ENCODE measurements around the gene ATP6V1F.
A peak's percentile ranks its signal among the peaks of the same experiment; 100 is the strongest.

The ATP6V1F gene

DNA sequence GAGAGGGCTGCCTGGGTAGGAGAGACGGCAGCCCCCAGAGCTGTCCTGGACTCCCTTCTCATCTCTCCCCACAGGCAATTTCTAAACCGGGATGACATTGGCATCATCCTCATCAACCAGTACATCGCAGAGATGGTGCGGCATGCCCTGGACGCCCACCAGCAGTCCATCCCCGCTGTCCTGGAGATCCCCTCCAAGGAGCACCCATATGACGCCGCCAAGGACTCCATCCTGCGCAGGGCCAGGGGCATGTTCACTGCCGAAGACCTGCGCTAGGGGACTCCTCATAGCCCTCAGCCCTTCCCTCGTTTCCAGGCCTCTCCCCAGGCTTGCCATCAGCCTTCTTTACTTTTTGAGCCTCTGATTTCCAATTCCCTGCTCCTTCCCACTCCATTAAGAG lies 2.6 kb downstream of the ATP6V1F start:
- 96% methylated on average over 12 of the region's 12 CpGs for WGBS
- H3K9ac ChIP-seq (ENCODE audit: low read depth, low read length), result no peak overlapping the region
- H3K4me1 ChIP-seq (ENCODE audit: insufficient read depth, low read length), result peaks cover 9% of the 10 kb centered on the region; the same call in 1 of the 2 replicates
- H3K9me3 ChIP-seq (ENCODE audit: insufficient read depth, low read depth, low read length), result no peaks in the 10 kb centered on the region
- H3K27ac ChIP-seq (ENCODE audit: low read depth, low read length), result no peak overlapping the region
- no peak overlapping the region for H3K4me3 ChIP-seq (ENCODE audit: low read length)
- peaks cover 35% of the 10 kb centered on the region for H3K27me3 ChIP-seq (ENCODE audit: insufficient read depth, low read length)
- H3K36me3 ChIP-seq (ENCODE audit: insufficient read depth, low read length), result peaks cover 4% of the 10 kb centered on the region; the same call in 1 of the 2 replicates

GRCh38 chr7:128865996-128866877 lies 3.6 kb downstream of the ATP6V1F start:
- H3K27ac ChIP-seq (ENCODE audit: low read depth, low read length), result no peak overlapping the region
- H3K36me3 ChIP-seq (ENCODE audit: insufficient read depth, low read length), result peaks cover 4% of the 10 kb centered on the region; the same call in 1 of the 2 replicates
- H3K9me3 ChIP-seq (ENCODE audit: insufficient read depth, low read depth, low read length), result no peaks in the 10 kb centered on the region
- WGBS, result 95% methylated on average over 27 of the region's 27 CpGs
- H3K4me3 ChIP-seq (ENCODE audit: low read length), result no peak overlapping the region
- H3K9ac ChIP-seq (ENCODE audit: low read depth, low read length), result no peak overlapping the region
- peaks cover 9% of the 10 kb centered on the region; the same call in 1 of the 2 replicates for H3K4me1 ChIP-seq (ENCODE audit: insufficient read depth, low read length)
- peaks cover 44% of the 10 kb centered on the region for H3K27me3 ChIP-seq (ENCODE audit: insufficient read depth, low read length)

GRCh38 chr7:128867241-128867640 lies 4.6 kb downstream of the ATP6V1F start:
- peaks cover 9% of the 10 kb centered on the region; the same call in 1 of the 2 replicates for H3K4me1 ChIP-seq (ENCODE audit: insufficient read depth, low read length)
- WGBS, result 90% methylated on average over 4 of the region's 4 CpGs
- H3K27me3 ChIP-seq (ENCODE audit: insufficient read depth, low read length), result peaks cover 54% of the 10 kb centered on the region

GRCh38 chr7:128867842-128868623 lies 5.4 kb downstream of the ATP6V1F start:
- peaks cover 9% of the 10 kb centered on the region; the same call in 1 of the 2 replicates for H3K4me1 ChIP-seq (ENCODE audit: insufficient read depth, low read length)
- no peak overlapping the region for H3K9ac ChIP-seq (ENCODE audit: low read depth, low read length)
- H3K27me3 ChIP-seq (ENCODE audit: insufficient read depth, low read length), result peaks cover 56% of the 10 kb centered on the region
- H3K4me3 ChIP-seq (ENCODE audit: low read length), result no peak overlapping the region
- peaks cover 4% of the 10 kb centered on the region; the same call in 1 of the 2 replicates for H3K36me3 ChIP-seq (ENCODE audit: insufficient read depth, low read length)
- no peak overlapping the region for H3K27ac ChIP-seq (ENCODE audit: low read depth, low read length)
- 52% methylated on average over 11 of the region's 11 CpGs for WGBS
- H3K9me3 ChIP-seq (ENCODE audit: insufficient read depth, low read depth, low read length), result no peaks in the 10 kb centered on the region

More at GRCh38 chr7:128867241-128867640, 4.6 kb downstream of the ATP6V1F start:
- Histone ChIP-seq H3K36me3 (ENCODE audit: insufficient read depth, low read length) (peaks cover 4% of the 10 kb centered on the region; the same call in 1 of the 2 replicates), H3K27ac (ENCODE audit: low read depth, low read length) (no peak overlapping the region), H3K9me3 (ENCODE audit: insufficient read depth, low read depth, low read length) (no peaks in the 10 kb centered on the region), H3K4me3 (ENCODE audit: low read length) (no peak overlapping the region), H3K9ac (ENCODE audit: low read depth, low read length) (no peak overlapping the region)

DNA sequence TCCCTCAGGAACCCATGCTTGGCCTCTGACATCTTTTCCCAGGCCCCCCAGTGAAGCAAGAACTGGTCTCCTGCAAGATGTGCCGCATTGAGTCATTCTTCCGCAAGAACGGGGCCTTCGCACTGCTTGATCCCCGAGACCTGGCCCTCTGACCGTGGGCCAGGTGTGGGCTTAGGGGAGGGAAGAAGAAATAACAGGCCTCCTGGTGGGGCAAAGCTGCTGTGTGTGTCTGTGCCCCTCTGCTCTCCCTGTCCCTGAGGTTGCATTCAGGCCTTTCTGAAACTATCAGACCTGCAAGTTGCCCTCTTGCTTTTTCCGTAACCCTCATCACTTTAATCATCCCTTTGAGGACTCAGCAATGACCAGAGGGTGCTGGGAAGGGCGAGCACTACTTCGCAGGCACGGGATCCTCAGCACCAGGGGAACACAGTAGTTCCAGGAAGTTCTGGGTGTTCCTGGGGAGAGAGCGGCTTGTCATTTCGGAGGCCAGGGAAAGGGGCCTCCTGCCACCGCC lies 6.0 kb downstream of the ATP6V1F start:
- H3K9ac ChIP-seq (ENCODE audit: low read depth, low read length), result peak overlapping the region; percentile 70; the same call in 1 of the 2 replicates
- peak overlapping the region; percentile 72 for H3K4me3 ChIP-seq (ENCODE audit: low read length)
- peaks cover 8% of the 10 kb centered on the region; the same call in 1 of the 2 replicates for H3K4me1 ChIP-seq (ENCODE audit: insufficient read depth, low read length)
- H3K27ac ChIP-seq (ENCODE audit: low read depth, low read length), result no peak overlapping the region
- peaks cover 4% of the 10 kb centered on the region; the same call in 1 of the 2 replicates for H3K36me3 ChIP-seq (ENCODE audit: insufficient read depth, low read length)
- H3K9me3 ChIP-seq (ENCODE audit: insufficient read depth, low read depth, low read length), result no peaks in the 10 kb centered on the region
- peaks cover 56% of the 10 kb centered on the region for H3K27me3 ChIP-seq (ENCODE audit: insufficient read depth, low read length)
- 30% methylated on average over 13 of the region's 13 CpGs for WGBS

- H3K9me3 ChIP-seq (ENCODE audit: insufficient read depth, low read depth, low read length), result no peaks in the 10 kb centered on the region
- H3K9ac ChIP-seq (ENCODE audit: low read depth, low read length), result peak overlapping the region; percentile 70
- peaks cover 56% of the 10 kb centered on the region for H3K27me3 ChIP-seq (ENCODE audit: insufficient read depth, low read length)
- H3K4me3 ChIP-seq (ENCODE audit: low read length), result peak overlapping the region; percentile 72
- WGBS, result under 1% methylated on average over 86 of the region's 86 CpGs
- peaks cover 4% of the 10 kb centered on the region; the same call in 1 of the 2 replicates for H3K36me3 ChIP-seq (ENCODE audit: insufficient read depth, low read length)
- H3K4me1 ChIP-seq (ENCODE audit: insufficient read depth, low read length), result peaks cover 7% of the 10 kb centered on the region; the same call in 1 of the 2 replicates
- H3K27ac ChIP-seq (ENCODE audit: low read depth, low read length), result no peak overlapping the region
These were observed 6.7 kb downstream of the ATP6V1F start for GRCh38 chr7:128869138-128869943.

DNA sequence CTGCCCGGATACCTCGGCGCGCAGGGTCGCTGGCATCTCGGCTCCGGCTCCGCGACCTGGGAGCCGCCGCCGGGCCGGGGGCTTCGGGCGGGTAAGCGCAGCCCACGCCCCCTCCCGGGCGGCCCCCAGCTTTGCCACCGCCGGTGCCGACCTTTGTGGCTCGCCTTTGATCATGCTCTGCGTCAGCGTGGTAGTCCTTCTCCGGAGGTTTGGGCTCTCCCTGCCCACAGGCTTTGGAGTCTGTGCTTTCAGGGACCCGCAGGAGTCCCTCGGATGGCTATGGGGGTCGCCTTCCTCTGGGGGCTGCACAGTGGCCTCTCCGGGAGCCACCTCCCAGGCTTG lies 7.3 kb downstream of the ATP6V1F start:
- Histone ChIP-seq H3K27ac (ENCODE audit: low read depth, low read length) (no peak overlapping the region), H3K9ac (ENCODE audit: low read depth, low read length) (peak overlapping the region; percentile 70), H3K9me3 (ENCODE audit: insufficient read depth, low read depth, low read length) (no peaks in the 10 kb centered on the region), H3K36me3 (ENCODE audit: insufficient read depth, low read length) (peaks cover 4% of the 10 kb centered on the region; the same call in 1 of the 2 replicates), H3K27me3 (ENCODE audit: insufficient read depth, low read length) (peaks cover 56% of the 10 kb centered on the region), H3K4me1 (ENCODE audit: insufficient read depth, low read length) (peaks cover 7% of the 10 kb centered on the region; the same call in 1 of the 2 replicates), H3K4me3 (ENCODE audit: low read length) (peak overlapping the region; percentile 72)
- WGBS, result 2% methylated on average over 30 of the region's 30 CpGs

GRCh38 chr7:128871050-128871449 lies 8.4 kb downstream of the ATP6V1F start:
- no peak overlapping the region for H3K4me3 ChIP-seq (ENCODE audit: low read length)
- H3K4me1 ChIP-seq (ENCODE audit: insufficient read depth, low read length), result peaks cover 7% of the 10 kb centered on the region; the same call in 1 of the 2 replicates
- no peak overlapping the region for H3K9ac ChIP-seq (ENCODE audit: low read depth, low read length)
- WGBS, result 92% methylated on average over 5 of the region's 5 CpGs
- H3K27ac ChIP-seq (ENCODE audit: low read depth, low read length), result no peak overlapping the region
- no peaks in the 10 kb centered on the region for H3K9me3 ChIP-seq (ENCODE audit: insufficient read depth, low read depth, low read length)
- H3K27me3 ChIP-seq (ENCODE audit: insufficient read depth, low read length), result peaks cover 56% of the 10 kb centered on the region
- no peaks in the 10 kb centered on the region for H3K36me3 ChIP-seq (ENCODE audit: insufficient read depth, low read length)

- H3K9ac ChIP-seq (ENCODE audit: low read depth, low read length), result no peak overlapping the region
- H3K4me1 ChIP-seq (ENCODE audit: insufficient read depth, low read length), result peaks cover 7% of the 10 kb centered on the region; the same call in 1 of the 2 replicates
- 68% methylated on average over 13 of the region's 13 CpGs for WGBS
- H3K27me3 ChIP-seq (ENCODE audit: insufficient read depth, low read length), result peaks cover 50% of the 10 kb centered on the region
- H3K27ac ChIP-seq (ENCODE audit: low read depth, low read length), result no peak overlapping the region
- H3K4me3 ChIP-seq (ENCODE audit: low read length), result no peak overlapping the region
- no peaks in the 10 kb centered on the region for H3K36me3 ChIP-seq (ENCODE audit: insufficient read depth, low read length)
- H3K9me3 ChIP-seq (ENCODE audit: insufficient read depth, low read depth, low read length), result no peaks in the 10 kb centered on the region
These were observed 9.8 kb downstream of the ATP6V1F start for GRCh38 chr7:128872394-128872824.

- Histone ChIP-seq H3K27ac (ENCODE audit: low read depth, low read length) (no peak overlapping the region), H3K36me3 (ENCODE audit: insufficient read depth, low read length) (no peaks in the 10 kb centered on the region), H3K9ac (ENCODE audit: low read depth, low read length) (no peak overlapping the region), H3K27me3 (ENCODE audit: insufficient read depth, low read length) (peaks cover 42% of the 10 kb centered on the region), H3K9me3 (ENCODE audit: insufficient read depth, low read depth, low read length) (no peaks in the 10 kb centered on the region), H3K4me1 (ENCODE audit: insufficient read depth, low read length) (peaks cover under 1% of the 10 kb centered on the region; the same call in 1 of the 2 replicates), H3K4me3 (ENCODE audit: low read length) (no peak overlapping the region)
- WGBS, result 84% methylated on average over 9 of the region's 9 CpGs
These were observed 10.6 kb downstream of the ATP6V1F start for GRCh38 chr7:128873234-128873633.
